ENCODE data around the gene TMEM108.

Gene TMEM108

GRCh38 chr3:133191818-133192217, 153.6 kb downstream of the TMEM108 start:
- Mint-ChIP-seq H3K27ac (no peak overlapping the region), H3K4me1 (ENCODE audit: low read depth) (no peaks in the 10 kb centered on the region), H3K9me3 (no peaks in the 10 kb centered on the region), H3K4me3 (no peak overlapping the region), H3K36me3 (ENCODE audit: low read depth) (no peaks in the 10 kb centered on the region), H3K27me3 (peaks cover 20% of the 10 kb centered on the region)

- H3K27ac Mint-ChIP-seq = no peak overlapping the region
- no peaks in the 10 kb centered on the region for H3K9me3 Mint-ChIP-seq
- H3K27me3 Mint-ChIP-seq = peaks cover 20% of the 10 kb centered on the region
- no peak overlapping the region for H3K4me3 Mint-ChIP-seq
- H3K36me3 Mint-ChIP-seq (ENCODE audit: low read depth) = no peaks in the 10 kb centered on the region
- no peaks in the 10 kb centered on the region for H3K4me1 Mint-ChIP-seq (ENCODE audit: low read depth)
These were observed 154.3 kb downstream of the TMEM108 start for GRCh38 chr3:133192363-133192945.

GRCh38 chr3:133192967-133193366, 154.8 kb downstream of the TMEM108 start:
- H3K27ac Mint-ChIP-seq = no peak overlapping the region
- peaks cover 20% of the 10 kb centered on the region for H3K27me3 Mint-ChIP-seq
- H3K36me3 Mint-ChIP-seq (ENCODE audit: low read depth) = no peaks in the 10 kb centered on the region
- H3K4me3 Mint-ChIP-seq = no peak overlapping the region
- no peaks in the 10 kb centered on the region for H3K4me1 Mint-ChIP-seq (ENCODE audit: low read depth)
- H3K9me3 Mint-ChIP-seq = no peaks in the 10 kb centered on the region

- Mint-ChIP-seq H3K27ac (no peak overlapping the region), H3K36me3 (ENCODE audit: low read depth) (no peaks in the 10 kb centered on the region), H3K4me3 (no peak overlapping the region), H3K27me3 (peaks cover 11% of the 10 kb centered on the region), H3K9me3 (peaks cover 7% of the 10 kb centered on the region), H3K4me1 (ENCODE audit: low read depth) (no peaks in the 10 kb centered on the region)
These were observed 158.3 kb downstream of the TMEM108 start for GRCh38 chr3:133196527-133196926.

- H3K4me3 Mint-ChIP-seq = no peak overlapping the region
- no peaks in the 10 kb centered on the region for H3K4me1 Mint-ChIP-seq (ENCODE audit: low read depth)
- peaks cover 9% of the 10 kb centered on the region for H3K9me3 Mint-ChIP-seq
- H3K36me3 Mint-ChIP-seq (ENCODE audit: low read depth) = no peaks in the 10 kb centered on the region
- peaks cover 6% of the 10 kb centered on the region for H3K27me3 Mint-ChIP-seq
- no peak overlapping the region for H3K27ac Mint-ChIP-seq
These were observed 159.4 kb downstream of the TMEM108 start for GRCh38 chr3:133197619-133198018.

- Mint-ChIP-seq H3K27ac (no peak overlapping the region), H3K36me3 (ENCODE audit: low read depth) (no peaks in the 10 kb centered on the region), H3K27me3 (peaks cover 14% of the 10 kb centered on the region), H3K9me3 (no peaks in the 10 kb centered on the region), H3K4me1 (ENCODE audit: low read depth) (peaks cover 23% of the 10 kb centered on the region), H3K4me3 (no peak overlapping the region)
These were observed 168.7 kb downstream of the TMEM108 start for GRCh38 chr3:133206921-133207320.

- Mint-ChIP-seq H3K27me3 (peaks cover 14% of the 10 kb centered on the region), H3K4me1 (ENCODE audit: low read depth) (peaks cover 23% of the 10 kb centered on the region), H3K9me3 (no peaks in the 10 kb centered on the region), H3K36me3 (ENCODE audit: low read depth) (no peaks in the 10 kb centered on the region), H3K4me3 (no peak overlapping the region), H3K27ac (no peak overlapping the region)
These were observed 170.0 kb downstream of the TMEM108 start for GRCh38 chr3:133208184-133208583.

- H3K27me3 Mint-ChIP-seq = peaks cover 13% of the 10 kb centered on the region
- no peaks in the 10 kb centered on the region for H3K9me3 Mint-ChIP-seq
- H3K27ac Mint-ChIP-seq = no peak overlapping the region
- peaks cover 23% of the 10 kb centered on the region for H3K4me1 Mint-ChIP-seq (ENCODE audit: low read depth)
- no peaks in the 10 kb centered on the region for H3K36me3 Mint-ChIP-seq (ENCODE audit: low read depth)
- H3K4me3 Mint-ChIP-seq = no peak overlapping the region
These were observed 171.8 kb downstream of the TMEM108 start for GRCh38 chr3:133209871-133210550.

- peaks cover 8% of the 10 kb centered on the region for H3K27me3 Mint-ChIP-seq
- no peaks in the 10 kb centered on the region for H3K36me3 Mint-ChIP-seq (ENCODE audit: low read depth)
- H3K4me3 Mint-ChIP-seq = no peak overlapping the region
- H3K9me3 Mint-ChIP-seq = no peaks in the 10 kb centered on the region
- no peak overlapping the region for H3K27ac Mint-ChIP-seq
- H3K4me1 Mint-ChIP-seq (ENCODE audit: low read depth) = peaks cover 23% of the 10 kb centered on the region
These were observed 172.5 kb downstream of the TMEM108 start for GRCh38 chr3:133210656-133211055.

GRCh38 chr3:133211449-133211848, 173.3 kb downstream of the TMEM108 start:
- H3K4me3 Mint-ChIP-seq = no peak overlapping the region
- peaks cover 23% of the 10 kb centered on the region for H3K4me1 Mint-ChIP-seq (ENCODE audit: low read depth)

GRCh38 chr3:133211856-133212255, 173.7 kb downstream of the TMEM108 start:
- no peaks in the 10 kb centered on the region for H3K36me3 Mint-ChIP-seq (ENCODE audit: low read depth)
- no peak overlapping the region for H3K4me3 Mint-ChIP-seq
- H3K4me1 Mint-ChIP-seq (ENCODE audit: low read depth) = peaks cover 23% of the 10 kb centered on the region
- no peaks in the 10 kb centered on the region for H3K9me3 Mint-ChIP-seq
- no peaks in the 10 kb centered on the region for H3K27me3 Mint-ChIP-seq
- H3K27ac Mint-ChIP-seq = no peak overlapping the region

More at GRCh38 chr3:133211449-133211848, 173.3 kb downstream of the TMEM108 start:
- Mint-ChIP-seq H3K36me3 (ENCODE audit: low read depth) (no peaks in the 10 kb centered on the region), H3K27ac (no peak overlapping the region), H3K9me3 (no peaks in the 10 kb centered on the region), H3K27me3 (peaks cover 1% of the 10 kb centered on the region)

GRCh38 chr3:133213937-133214336, 175.7 kb downstream of the TMEM108 start:
- peaks cover 23% of the 10 kb centered on the region for H3K4me1 Mint-ChIP-seq (ENCODE audit: low read depth)
- H3K27me3 Mint-ChIP-seq = peaks cover 1% of the 10 kb centered on the region

GRCh38 chr3:133227813-133228212, 189.6 kb downstream of the TMEM108 start:
- Mint-ChIP-seq H3K4me1 (ENCODE audit: low read depth) (no peaks in the 10 kb centered on the region), H3K9me3 (peaks cover 15% of the 10 kb centered on the region), H3K4me3 (no peak overlapping the region), H3K27me3 (peaks cover 10% of the 10 kb centered on the region), H3K36me3 (ENCODE audit: low read depth) (no peaks in the 10 kb centered on the region), H3K27ac (no peak overlapping the region)

More at GRCh38 chr3:133213937-133214336, 175.7 kb downstream of the TMEM108 start:
- H3K4me3 Mint-ChIP-seq = no peak overlapping the region
- no peaks in the 10 kb centered on the region for H3K36me3 Mint-ChIP-seq (ENCODE audit: low read depth)
- no peak overlapping the region for H3K27ac Mint-ChIP-seq
- H3K9me3 Mint-ChIP-seq = peaks cover 7% of the 10 kb centered on the region

- no peak overlapping the region for H3K27ac Mint-ChIP-seq
- no peaks in the 10 kb centered on the region for H3K4me1 Mint-ChIP-seq (ENCODE audit: low read depth)
- H3K36me3 Mint-ChIP-seq (ENCODE audit: low read depth) = no peaks in the 10 kb centered on the region
- H3K9me3 Mint-ChIP-seq = peaks cover 7% of the 10 kb centered on the region
- peaks cover 5% of the 10 kb centered on the region for H3K27me3 Mint-ChIP-seq
- no peak overlapping the region for H3K4me3 Mint-ChIP-seq
These were observed 192.0 kb downstream of the TMEM108 start for GRCh38 chr3:133230195-133230594.

GRCh38 chr3:133236901-133237300, 198.7 kb downstream of the TMEM108 start:
- no peaks in the 10 kb centered on the region for H3K4me1 Mint-ChIP-seq (ENCODE audit: low read depth)
- no peak overlapping the region for H3K27ac Mint-ChIP-seq
- no peak overlapping the region for H3K4me3 Mint-ChIP-seq
- no peaks in the 10 kb centered on the region for H3K9me3 Mint-ChIP-seq
- no peaks in the 10 kb centered on the region for H3K27me3 Mint-ChIP-seq
- H3K36me3 Mint-ChIP-seq (ENCODE audit: low read depth) = no peaks in the 10 kb centered on the region

- Mint-ChIP-seq H3K27ac (no peak overlapping the region), H3K4me1 (ENCODE audit: low read depth) (no peaks in the 10 kb centered on the region), H3K4me3 (no peak overlapping the region), H3K36me3 (ENCODE audit: low read depth) (no peaks in the 10 kb centered on the region), H3K27me3 (no peaks in the 10 kb centered on the region), H3K9me3 (no peaks in the 10 kb centered on the region)
These were observed 199.2 kb downstream of the TMEM108 start for GRCh38 chr3:133237380-133237779.
